ENCODE data around the gene SKAP1.

The SKAP1 gene

DNA sequence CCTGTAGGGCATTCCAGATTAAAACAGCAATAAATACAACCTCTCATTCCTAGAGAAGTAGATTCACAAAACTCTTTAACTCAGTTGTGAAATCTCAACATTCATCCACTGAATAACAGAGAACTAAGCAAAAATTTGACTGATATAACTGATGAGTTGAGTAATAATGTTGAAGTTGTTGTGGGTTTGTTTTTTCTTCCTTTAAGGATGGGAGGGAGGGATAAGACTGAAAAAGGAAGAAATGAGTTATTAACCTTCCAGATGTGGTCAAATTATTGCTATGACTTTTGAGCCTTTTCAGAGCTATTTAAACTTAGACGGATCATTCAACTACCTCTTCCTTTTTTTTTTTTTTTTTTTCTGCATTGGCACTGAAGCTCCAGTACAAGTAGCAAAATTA, 38.6 kb downstream of the SKAP1 start:
- Histone ChIP-seq H3K27me3 (ENCODE audit: insufficient read depth, low read length, poor library complexity, severe bottlenecking) (no peaks in the 10 kb centered on the region), H3K79me2 (ENCODE audit: insufficient read depth, low read length) (no peaks in the 10 kb centered on the region), H3K9me2 (replicated peaks; ENCODE audit: low read depth, low read length) (no peaks in the 10 kb centered on the region), H3K36me3 (ENCODE audit: insufficient read depth, low read length) (no peaks in the 10 kb centered on the region), H3K4me2 (ENCODE audit: low read depth, low read length, poor library complexity, severe bottlenecking) (no peak overlapping the region), H3F3A (ENCODE audit: low read depth) (0 out of 2 replicates have a peak, but pooled peaks cover 6% of the 10 kb centered on the region), H2AFZ (ENCODE audit: low read length) (no peak overlapping the region), H3K9me3 (ENCODE audit: insufficient read depth, low read depth, low read length) (no peaks in the 10 kb centered on the region), H3K4me1 (ENCODE audit: insufficient read depth, low read length, poor library complexity, severe bottlenecking) (peaks cover 16% of the 10 kb centered on the region), H4K20me1 (ENCODE audit: insufficient read depth, low read length, poor library complexity, severe bottlenecking) (no peaks in the 10 kb centered on the region), H3K9ac (ENCODE audit: low read depth, low read length, poor library complexity, severe bottlenecking) (no peak overlapping the region), H3K4me3 (ENCODE audit: low read length, poor library complexity, severe bottlenecking) (no peak overlapping the region)
- no peak for TF ChIP-seq EZH2phosphoT487 (IDR thresholded peaks at IDR 0.05; ENCODE audit: borderline replicate concordance)
- TF ChIP-seq, protein P1, sequence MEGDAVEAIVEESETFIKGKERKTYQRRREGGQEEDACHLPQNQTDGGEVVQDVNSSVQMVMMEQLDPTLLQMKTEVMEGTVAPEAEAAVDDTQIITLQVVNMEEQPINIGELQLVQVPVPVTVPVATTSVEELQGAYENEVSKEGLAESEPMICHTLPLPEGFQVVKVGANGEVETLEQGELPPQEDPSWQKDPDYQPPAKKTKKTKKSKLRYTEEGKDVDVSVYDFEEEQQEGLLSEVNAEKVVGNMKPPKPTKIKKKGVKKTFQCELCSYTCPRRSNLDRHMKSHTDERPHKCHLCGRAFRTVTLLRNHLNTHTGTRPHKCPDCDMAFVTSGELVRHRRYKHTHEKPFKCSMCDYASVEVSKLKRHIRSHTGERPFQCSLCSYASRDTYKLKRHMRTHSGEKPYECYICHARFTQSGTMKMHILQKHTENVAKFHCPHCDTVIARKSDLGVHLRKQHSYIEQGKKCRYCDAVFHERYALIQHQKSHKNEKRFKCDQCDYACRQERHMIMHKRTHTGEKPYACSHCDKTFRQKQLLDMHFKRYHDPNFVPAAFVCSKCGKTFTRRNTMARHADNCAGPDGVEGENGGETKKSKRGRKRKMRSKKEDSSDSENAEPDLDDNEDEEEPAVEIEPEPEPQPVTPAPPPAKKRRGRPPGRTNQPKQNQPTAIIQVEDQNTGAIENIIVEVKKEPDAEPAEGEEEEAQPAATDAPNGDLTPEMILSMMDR (conservative IDR thresholded peaks at IDR 0.05; ENCODE audit: low read length): no peak

GRCh38 chr17:48389903-48390302, 40.1 kb downstream of the SKAP1 start:
- Histone ChIP-seq H3K27me3 (ENCODE audit: insufficient read depth, low read length, poor library complexity, severe bottlenecking) (no peaks in the 10 kb centered on the region), H3K4me3 (ENCODE audit: low read length, poor library complexity, severe bottlenecking) (no peak overlapping the region), H3K36me3 (ENCODE audit: insufficient read depth, low read length) (no peaks in the 10 kb centered on the region), H2AFZ (ENCODE audit: low read length) (no peak overlapping the region), H3K9me3 (ENCODE audit: insufficient read depth, low read depth, low read length) (no peaks in the 10 kb centered on the region), H3K4me2 (ENCODE audit: low read depth, low read length, poor library complexity, severe bottlenecking) (no peak overlapping the region), H3K9ac (ENCODE audit: low read depth, low read length, poor library complexity, severe bottlenecking) (no peak overlapping the region), H4K20me1 (ENCODE audit: insufficient read depth, low read length, poor library complexity, severe bottlenecking) (no peaks in the 10 kb centered on the region), H3K79me2 (ENCODE audit: insufficient read depth, low read length) (no peaks in the 10 kb centered on the region), H3F3A (ENCODE audit: low read depth) (no peaks in the 10 kb centered on the region), H3K9me2 (replicated peaks; ENCODE audit: low read depth, low read length) (no peaks in the 10 kb centered on the region), H3K4me1 (ENCODE audit: insufficient read depth, low read length, poor library complexity, severe bottlenecking) (peaks cover 15% of the 10 kb centered on the region)
- TF ChIP-seq EZH2phosphoT487 (IDR thresholded peaks at IDR 0.05; ENCODE audit: borderline replicate concordance): no peak
- TF ChIP-seq, protein P1 (conservative IDR thresholded peaks at IDR 0.05; ENCODE audit: low read length): no peak

DNA sequence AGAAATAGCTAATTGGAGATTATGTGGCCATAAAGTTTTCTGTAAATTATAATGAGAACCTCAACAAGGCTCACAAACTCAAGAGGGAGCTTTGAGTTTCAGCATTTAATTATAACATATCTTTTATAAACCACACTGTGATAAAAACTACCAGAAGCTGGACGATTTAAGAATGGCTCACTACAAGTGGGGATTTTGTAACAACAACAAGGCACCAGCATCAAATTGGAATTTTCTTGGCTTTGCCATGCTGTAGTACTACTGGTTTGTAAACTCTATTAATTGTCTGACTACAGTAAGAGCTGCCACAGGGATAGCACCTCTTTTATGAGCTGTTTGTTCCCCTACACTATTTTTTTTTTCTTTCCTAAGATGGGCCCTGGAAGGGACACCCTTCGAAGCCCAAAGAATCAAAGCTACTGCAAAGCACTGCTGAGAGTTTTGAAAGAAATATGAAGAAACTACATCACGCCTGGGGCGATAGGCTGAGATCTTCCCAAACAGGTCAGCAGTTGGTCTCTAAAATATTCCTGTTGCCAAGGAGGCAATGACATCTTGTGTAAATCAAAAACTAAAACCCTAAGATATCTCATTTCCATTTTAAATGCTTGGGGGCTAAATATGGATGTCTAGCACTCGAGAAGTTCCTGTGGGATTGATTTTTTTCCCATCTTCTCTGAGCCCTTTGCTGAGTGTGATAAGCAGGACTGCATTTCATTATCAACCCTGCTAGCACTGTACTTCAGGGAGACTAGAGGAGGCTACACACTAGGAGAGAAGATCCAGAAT, 40.9 kb downstream of the SKAP1 start:
- Histone ChIP-seq H3K4me3 (ENCODE audit: low read length, poor library complexity, severe bottlenecking) (no peak overlapping the region), H3K9me2 (replicated peaks; ENCODE audit: low read depth, low read length) (no peaks in the 10 kb centered on the region)
- TF ChIP-seq EZH2phosphoT487 (IDR thresholded peaks at IDR 0.05; ENCODE audit: borderline replicate concordance): no peak
- TF ChIP-seq, protein P1 (conservative IDR thresholded peaks at IDR 0.05; ENCODE audit: low read length): no peak

More for the DNA sequence above, 40.9 kb downstream of the SKAP1 start:
- H2AFZ ChIP-seq (ENCODE audit: low read length): no peak overlapping the region
- H3K79me2 ChIP-seq (ENCODE audit: insufficient read depth, low read length): no peaks in the 10 kb centered on the region
- no peaks in the 10 kb centered on the region for H3K27me3 ChIP-seq (ENCODE audit: insufficient read depth, low read length, poor library complexity, severe bottlenecking)
- H3K9me3 ChIP-seq (ENCODE audit: insufficient read depth, low read depth, low read length): no peaks in the 10 kb centered on the region
- H3K36me3 ChIP-seq (ENCODE audit: insufficient read depth, low read length): no peaks in the 10 kb centered on the region
- H3K4me1 ChIP-seq (ENCODE audit: insufficient read depth, low read length, poor library complexity, severe bottlenecking): peaks cover 11% of the 10 kb centered on the region
- no peak overlapping the region for H3K9ac ChIP-seq (ENCODE audit: low read depth, low read length, poor library complexity, severe bottlenecking)
- H4K20me1 ChIP-seq (ENCODE audit: insufficient read depth, low read length, poor library complexity, severe bottlenecking): no peaks in the 10 kb centered on the region
- no peaks in the 10 kb centered on the region for H3F3A ChIP-seq (ENCODE audit: low read depth)
- no peak overlapping the region for H3K4me2 ChIP-seq (ENCODE audit: low read depth, low read length, poor library complexity, severe bottlenecking)
